ENCODE measurements around the gene PTK6.

Gene PTK6

GRCh38 chr20:63543131-63543530 lies 6.0 kb upstream of the PTK6 start:
- no peak for DNase-seq (ENCODE audit: low read depth)

DNA sequence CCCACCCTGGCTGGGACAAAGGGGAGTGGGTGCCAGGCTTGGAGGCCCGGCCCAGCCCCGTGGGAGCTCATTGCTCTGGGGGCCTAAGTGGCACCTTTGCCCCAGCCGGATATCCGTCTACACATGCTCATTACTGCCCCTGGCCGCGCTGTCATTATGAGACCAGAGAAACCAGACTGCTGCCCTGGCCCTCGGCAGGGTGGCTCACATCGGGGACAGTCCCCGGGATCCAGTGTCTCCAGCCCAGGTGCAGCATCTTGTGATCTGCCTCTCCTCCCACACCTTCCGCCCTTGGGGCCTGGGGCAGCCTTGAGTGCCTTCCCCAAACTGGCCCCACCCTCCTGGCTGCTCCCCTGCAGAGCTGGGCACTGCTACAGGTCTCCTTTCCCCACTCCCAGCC lies 5.5 kb upstream of the PTK6 start:
- no peak for DNase-seq (ENCODE audit: low read depth)

DNA sequence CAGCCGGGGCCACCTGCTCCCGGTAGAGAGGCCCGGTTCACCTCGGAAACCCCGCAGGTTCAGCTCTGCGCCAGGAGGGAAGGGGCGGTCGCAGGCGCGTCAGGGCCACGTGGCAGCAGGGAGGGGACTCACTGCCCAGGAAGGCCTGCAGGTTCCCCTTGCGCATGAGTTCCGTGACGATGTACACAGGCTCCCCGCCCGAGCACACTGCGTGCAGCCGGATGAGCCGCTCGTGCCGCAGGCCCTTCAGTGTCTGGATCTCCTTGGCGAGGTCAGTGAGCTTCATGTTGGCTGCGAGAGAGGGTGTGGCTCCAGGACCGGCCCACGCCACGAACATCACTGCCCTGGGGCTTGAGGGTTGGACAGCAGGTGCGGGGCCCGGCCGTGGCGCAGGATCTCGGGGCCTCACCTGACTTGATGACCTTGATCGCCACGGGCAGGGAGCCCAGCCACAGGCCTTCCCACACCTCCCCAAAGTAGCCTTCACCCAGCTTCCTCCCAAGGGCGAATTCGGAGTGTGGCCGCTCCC lies 4.9 kb upstream of the PTK6 start:
- DNase-seq (ENCODE audit: low read depth): no peak

DNA sequence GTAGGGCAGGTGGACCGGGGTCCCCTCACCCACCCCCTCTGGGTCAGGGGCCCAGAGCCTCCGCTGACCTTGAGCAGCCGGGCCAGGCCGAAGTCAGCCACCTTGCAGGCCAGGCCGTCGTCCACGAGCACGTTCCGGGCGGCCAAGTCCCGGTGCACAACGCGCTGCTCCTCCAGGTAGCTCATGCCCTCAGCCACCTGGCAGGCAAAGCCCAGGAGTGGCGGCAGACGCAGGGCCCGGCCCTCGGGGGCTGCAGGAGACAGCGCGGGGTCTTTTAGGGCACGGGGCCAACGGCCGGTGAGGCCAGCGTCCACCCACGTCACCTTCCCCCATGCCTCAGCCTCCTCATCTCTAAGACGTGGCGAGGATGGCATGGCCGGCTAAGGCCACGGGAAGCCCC lies 4.2 kb upstream of the PTK6 start:
- DNase-seq (ENCODE audit: low read depth): no peak

- DNase-seq (ENCODE audit: low read depth): peak; percentile 26
Measured at GRCh38 chr20:63540417-63541186, 3.4 kb upstream of the PTK6 start.

GRCh38 chr20:63539441-63540370 lies 2.5 kb upstream of the PTK6 start:
- DNase-seq (ENCODE audit: low read depth): no peak

DNA sequence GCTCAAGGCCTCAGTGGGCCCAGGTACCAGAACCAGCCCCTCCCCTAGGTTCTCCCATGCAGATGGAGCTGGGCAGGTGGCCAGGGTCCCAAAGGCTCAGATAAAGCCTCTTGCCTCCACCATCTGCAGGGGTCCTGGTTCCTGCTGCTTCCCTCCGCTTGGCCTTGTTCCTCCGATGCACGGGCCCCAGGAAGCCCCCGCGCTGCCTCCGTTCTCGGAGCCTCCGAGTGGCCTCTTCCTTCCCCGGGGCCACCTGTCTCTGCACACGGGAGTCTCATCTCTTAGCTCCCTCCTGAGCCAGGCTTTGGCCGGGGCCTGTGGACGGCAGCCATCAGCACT lies 1.9 kb upstream of the PTK6 start:
- DNase-seq (ENCODE audit: low read depth): no peak

DNA sequence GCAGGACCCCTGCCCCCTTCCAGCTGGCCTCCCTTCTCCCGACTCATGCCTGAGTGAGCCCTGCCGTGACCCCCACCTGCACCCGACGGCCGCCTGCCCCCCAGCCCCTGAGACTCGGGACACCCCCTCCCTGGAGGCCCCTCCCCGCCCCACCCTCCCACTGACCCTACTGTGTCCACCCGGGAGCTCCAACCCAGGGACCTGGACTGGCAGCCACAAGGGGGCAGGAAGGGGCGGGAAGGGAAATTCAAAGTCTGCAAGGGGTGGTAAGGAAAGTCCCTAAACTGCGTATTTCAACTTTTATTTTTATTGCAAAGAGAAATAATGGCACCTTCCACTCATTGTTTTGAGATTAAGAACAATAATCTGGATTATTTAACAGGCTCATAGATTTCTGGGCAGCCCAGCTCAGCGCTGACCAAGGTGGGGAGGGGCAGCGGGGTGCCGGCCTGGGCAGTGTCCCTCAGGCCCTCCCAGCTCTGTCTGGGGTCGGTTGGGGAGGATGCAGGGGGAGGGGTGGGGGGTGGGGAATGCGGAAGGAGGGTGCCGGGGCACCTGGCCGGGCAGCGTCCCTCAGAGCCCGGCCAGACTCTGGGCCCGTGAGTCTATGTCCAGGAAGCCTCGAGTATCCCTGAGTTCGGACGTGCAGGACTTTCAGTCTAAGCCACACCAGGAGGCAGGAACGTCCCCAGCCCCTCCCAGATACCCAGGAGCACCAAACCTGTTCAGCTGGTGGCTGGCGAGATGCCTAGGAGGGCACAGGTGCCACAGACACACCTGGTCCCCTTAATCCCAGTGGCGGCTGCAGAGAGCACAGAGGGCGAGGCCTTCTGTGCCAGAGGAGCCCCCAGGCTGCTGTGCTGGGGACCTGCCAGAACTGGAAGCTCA lies 1.3 kb upstream of the PTK6 start:
- DNase-seq (ENCODE audit: low read depth): no peak

DNA sequence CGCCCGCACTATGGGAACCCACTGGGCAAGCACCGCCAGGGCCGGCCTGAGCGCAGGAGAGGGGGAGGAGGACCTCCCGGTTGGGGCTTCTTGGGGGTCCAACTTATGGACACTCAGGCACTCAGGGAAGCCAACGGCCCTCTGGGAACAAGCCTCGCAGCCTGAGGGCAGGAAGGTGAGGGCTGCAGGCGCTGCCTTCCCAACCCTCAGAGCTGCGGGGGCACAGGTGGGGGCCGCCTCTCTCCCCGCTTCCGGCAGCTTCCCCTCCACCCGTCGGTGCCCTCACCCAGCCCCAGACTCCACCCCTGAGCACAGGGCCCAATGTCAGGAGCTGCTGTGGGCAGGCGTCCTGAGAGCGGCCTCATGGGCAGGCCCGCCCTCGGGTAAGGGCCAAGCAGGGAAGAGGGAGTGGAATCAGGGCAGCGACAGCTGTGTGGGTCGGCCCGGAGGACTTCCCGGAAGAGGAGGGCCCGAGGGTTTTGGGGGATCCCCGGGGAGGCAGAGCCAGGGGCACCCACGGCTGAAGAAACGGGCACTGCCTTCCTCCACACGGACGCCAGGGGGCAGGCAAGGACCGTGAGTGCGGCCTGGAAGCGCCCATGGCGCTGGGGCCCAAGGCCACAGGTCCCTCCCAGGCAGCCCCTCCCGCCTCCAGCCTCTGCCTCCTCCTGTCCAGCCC lies 488 bp upstream of the PTK6 start:
- DNase-seq (ENCODE audit: low read depth): peak; percentile 82

- DNase-seq (ENCODE audit: low read depth): peak; percentile 24
Measured at GRCh38 chr20:63536241-63536977, 767 bp downstream of the PTK6 start.

- DNase-seq (ENCODE audit: low read depth): no peak
Measured at GRCh38 chr20:63534831-63535651, 2.1 kb downstream of the PTK6 start.

DNA sequence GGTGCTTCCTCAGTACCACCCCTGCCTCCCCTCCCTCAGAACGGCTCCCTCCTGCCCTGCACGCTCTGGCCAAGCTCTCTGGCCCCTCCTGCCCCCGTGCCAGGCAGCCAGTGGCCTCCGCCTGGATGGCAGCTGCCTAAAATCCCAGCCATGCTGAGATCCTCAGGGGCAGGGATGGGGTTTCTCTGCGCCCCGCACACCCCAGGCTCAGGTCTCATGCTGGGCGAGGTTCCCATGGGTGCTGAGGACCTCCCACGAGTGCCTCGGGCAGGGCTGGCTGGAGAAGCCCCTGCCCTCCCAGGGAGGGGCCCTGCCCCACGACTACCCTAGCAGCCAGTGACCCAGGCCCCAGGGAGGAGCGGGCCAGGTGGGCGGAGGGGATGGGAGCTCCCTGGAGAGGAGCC lies 2.7 kb downstream of the PTK6 start:
- DNase-seq (ENCODE audit: low read depth): no peak

DNA sequence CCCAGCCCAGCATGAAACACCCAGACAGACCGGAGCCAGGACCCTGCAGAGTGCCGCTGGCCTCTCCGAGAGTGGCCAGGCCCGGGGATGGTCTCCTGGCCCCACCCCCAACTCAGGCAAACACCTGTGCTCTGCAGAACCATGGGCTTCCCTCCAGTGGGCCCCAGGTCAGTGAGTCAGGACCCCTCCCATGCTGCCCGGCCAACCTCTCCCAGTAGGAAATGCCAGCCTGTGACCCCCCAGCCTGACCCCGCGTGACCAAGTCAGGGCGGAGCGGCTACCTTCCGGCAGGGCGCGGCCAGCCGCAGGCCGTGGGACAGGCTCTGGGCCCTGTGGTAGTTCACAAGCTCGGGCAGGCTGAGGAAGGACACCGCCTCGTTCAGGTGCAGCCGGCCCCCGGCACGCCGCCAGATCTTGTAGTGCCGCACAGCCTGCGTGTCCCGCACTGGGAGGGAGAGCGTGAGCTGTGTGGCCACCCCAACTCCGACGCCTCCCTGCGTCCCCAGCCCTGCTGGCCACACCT lies 3.2 kb downstream of the PTK6 start:
- DNase-seq (ENCODE audit: low read depth): no peak

- no peak for DNase-seq (ENCODE audit: low read depth)
Measured at GRCh38 chr20:63533388-63533787, 3.8 kb downstream of the PTK6 start.

DNA sequence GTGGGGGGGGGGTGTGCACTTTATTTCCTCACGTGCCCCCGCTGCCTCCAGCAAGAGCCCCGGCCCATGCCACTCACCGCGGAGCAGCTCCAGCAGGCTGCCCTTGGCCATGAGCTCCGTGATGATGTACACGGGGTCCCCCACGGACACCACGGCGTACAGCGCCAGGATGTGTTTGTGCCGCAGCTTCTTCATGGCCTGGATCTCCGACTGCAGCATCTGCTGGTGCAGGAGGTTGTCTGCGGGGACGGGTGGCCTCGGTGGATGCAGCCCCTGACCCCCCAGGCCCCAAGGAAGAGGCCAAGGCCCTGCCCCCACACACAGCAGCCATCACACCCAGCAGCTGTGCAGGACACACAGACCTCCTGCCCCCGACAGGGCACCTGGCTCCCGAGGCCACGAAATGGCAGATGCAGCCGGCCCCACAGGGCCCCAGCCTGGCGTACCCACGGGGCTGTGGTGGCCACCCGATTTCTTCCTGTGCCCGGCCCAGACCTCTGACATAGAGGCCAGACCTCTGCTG lies 4.7 kb downstream of the PTK6 start:
- DNase-seq (ENCODE audit: low read depth): no peak

- DNase-seq (ENCODE audit: low read depth): no peak
Measured at GRCh38 chr20:63531686-63532448, 5.3 kb downstream of the PTK6 start.

- no peak for DNase-seq (ENCODE audit: low read depth)
Measured at GRCh38 chr20:63530788-63531160, 6.4 kb downstream of the PTK6 start.

GRCh38 chr20:63529861-63530787 lies 7.1 kb downstream of the PTK6 start:
- DNase-seq (ENCODE audit: low read depth): no peak

Measured in GM04504 (cell line).